Tibial artery (tissue), 4 donors: ENCODE measurements around the gene PALD1.

ENCODE experiments used
- DNase-seq, 2 donors: peaks; one replicate each; pipeline ENCODE4 v3.0.0-alpha.2; 2019
- H3K27ac ChIP-seq, 2 donors: fragments of 200-600 bp; sonication (generic) in 1 of 2; 1 replicate in 1 of 2; 2 replicates in 1 of 2; pipeline ENCODE4 v1.5.1; 2018 to 2019; ENCODE audit warnings: mild to moderate bottlenecking in 1 of 2
- H3K27me3 ChIP-seq, 2 donors: fragments of 200-600 bp; sonication (generic) in 1 of 2; one replicate each; pipeline versions ENCODE4 v1.5.1 to v1.6.0; 2016 to 2019
- H3K36me3 ChIP-seq, 3 donors: fragments of 200-600 bp; sonication (generic) in 2 of 3; one replicate each; pipeline ENCODE4 v1.5.1; 2016 to 2019; ENCODE audit warnings: mild to moderate bottlenecking in 2 of 3
- H3K4me1 ChIP-seq, 4 donors: fragments of 200-600 bp; sonication (generic) in 2 of 4; 1 replicate in 3 of 4; 2 replicates in 1 of 4; pipeline ENCODE4 v1.5.1; 2016 to 2019
- H3K4me3 ChIP-seq, 2 donors: fragments of 200-600 bp; sonication (generic) in 1 of 2; 1 replicate in 1 of 2; 2 replicates in 1 of 2; pipeline ENCODE4 v1.5.1; 2018 to 2019; ENCODE audit warnings: mild to moderate bottlenecking in 2 of 2
- H3K9me3 ChIP-seq, 3 donors: fragments of 200-600 bp; sonication (generic) in 1 of 3; one replicate each; pipeline ENCODE4 v1.5.1; 2016 to 2019
- CTCF ChIP-seq, 2 experiments: fragments of 200-600 bp in 1 of 2; fragments of 450-650 bp in 1 of 2; IDR thresholded peaks; one replicate each; pipeline ENCODE4 v1.5.1; 2017 to 2019; ENCODE audit warnings: antibody characterized with exemption in 2 of 2, mild to moderate bottlenecking in 1 of 2, moderate library complexity in 1 of 2
- intact Hi-C: fragments of 100-400 bp; cut with DNase I; formaldehyde crosslinking; loops from one replicate; pipeline ENCODE4 v1.15.0; 2023; ENCODE audit warnings: low total_unique reads

Gene PALD1

GRCh38 chr10:70584909-70585544 lies 106.5 kb downstream of the PALD1 start:
- intact Hi-C loops: no loop called here
- no peaks in the 10 kb centered on the region for H3K36me3 ChIP-seq
- no peak overlapping the region for H3K4me3 ChIP-seq
- H3K27ac ChIP-seq: no peak overlapping the region
- H3K4me1 ChIP-seq: no peaks in the 10 kb centered on the region
- H3K9me3 ChIP-seq: no peaks in the 10 kb centered on the region
- peaks cover 0 to 16% of the 10 kb centered on the region in 2 donors for H3K27me3 ChIP-seq
- no peak for TF ChIP-seq CTCF (IDR thresholded peaks at IDR 0.05)
- peak in 1 of 2 donors; percentile 12 for DNase-seq

- Histone ChIP-seq H3K36me3 (no peaks in the 10 kb centered on the region), H3K4me1 (no peaks in the 10 kb centered on the region), H3K4me3 (no peak overlapping the region), H3K27me3 (peaks cover 0 to 16% of the 10 kb centered on the region in 2 donors), H3K27ac (no peak overlapping the region), H3K9me3 (no peaks in the 10 kb centered on the region)
- DNase-seq: no peak
- TF ChIP-seq CTCF (IDR thresholded peaks at IDR 0.05): no peak
- intact Hi-C loops: no loop called here
Measured at GRCh38 chr10:70585578-70586169, 107.1 kb downstream of the PALD1 start.

DNA sequence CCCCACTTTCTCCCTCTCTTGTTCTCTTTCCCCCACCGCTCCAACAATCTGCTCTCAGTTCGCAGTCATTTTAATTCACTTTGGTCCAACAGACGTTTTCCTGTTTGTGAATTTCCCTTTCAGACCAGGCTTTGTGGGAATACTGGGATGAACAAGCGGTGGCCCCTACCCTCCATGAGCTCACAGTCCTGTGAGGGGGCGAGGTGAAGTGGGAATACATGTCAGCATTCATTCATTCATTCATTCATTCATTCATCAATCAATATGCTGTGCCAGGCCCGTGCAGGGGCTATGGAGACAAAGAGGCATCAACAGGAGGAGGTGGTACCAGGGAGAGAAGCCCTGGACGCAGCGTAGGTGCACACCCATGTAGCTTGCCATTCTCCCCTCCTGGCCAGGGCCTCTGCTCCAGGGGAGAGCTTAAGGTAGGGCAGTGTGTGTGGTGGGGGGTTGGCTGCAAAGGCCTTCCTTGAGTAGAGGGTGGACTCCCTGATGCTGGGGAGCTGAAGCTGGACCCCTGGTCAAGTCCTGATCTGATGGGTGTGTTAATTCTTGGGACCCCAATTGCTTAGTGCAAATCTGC lies 107.9 kb downstream of the PALD1 start:
- Histone ChIP-seq H3K36me3 (no peaks in the 10 kb centered on the region), H3K27me3 (peaks cover 0 to 21% of the 10 kb centered on the region in 2 donors), H3K9me3 (no peaks in the 10 kb centered on the region), H3K27ac (no peak overlapping the region), H3K4me3 (no peak overlapping the region), H3K4me1 (no peaks in the 10 kb centered on the region)
- peak in 1 of 2 donors; percentile 7 for DNase-seq
- no peak for TF ChIP-seq CTCF (IDR thresholded peaks at IDR 0.05)
- intact Hi-C loops: no loop called here

DNA sequence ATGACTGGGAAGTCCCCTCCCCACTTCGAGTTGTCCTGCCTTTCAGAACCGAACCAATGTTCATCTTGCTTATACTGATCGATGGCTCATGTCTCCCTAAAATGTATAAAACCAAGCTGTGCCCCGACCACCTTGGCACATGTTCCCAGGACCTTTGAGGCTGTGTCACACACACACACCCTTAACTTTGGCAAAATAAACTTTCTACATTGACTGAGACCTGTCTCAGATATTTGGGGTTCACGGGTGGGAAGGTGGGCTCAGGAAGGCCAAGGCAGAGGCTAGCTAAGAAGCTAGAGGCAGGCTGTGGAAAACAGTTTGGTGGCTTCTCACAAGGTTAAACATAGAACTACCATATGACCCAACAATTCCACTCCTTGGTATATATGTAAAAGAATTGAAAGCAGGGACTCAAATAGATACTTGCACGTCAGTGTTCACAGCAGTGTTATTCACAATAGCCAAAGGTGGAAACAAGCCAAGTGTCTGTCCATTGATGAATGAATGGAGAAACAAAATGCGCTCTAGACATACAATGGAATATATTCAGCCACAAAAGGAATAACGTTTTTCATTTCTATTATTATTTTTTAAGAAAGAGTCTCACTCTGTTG lies 108.6 kb downstream of the PALD1 start:
- no peak for DNase-seq
- H3K36me3 ChIP-seq: no peaks in the 10 kb centered on the region
- no peak overlapping the region for H3K27ac ChIP-seq
- intact Hi-C loops: no loop called here
- peaks cover 0 to 22% of the 10 kb centered on the region in 2 donors for H3K27me3 ChIP-seq
- TF ChIP-seq CTCF (IDR thresholded peaks at IDR 0.05): no peak
- no peaks in the 10 kb centered on the region for H3K4me1 ChIP-seq
- no peak overlapping the region for H3K4me3 ChIP-seq
- no peaks in the 10 kb centered on the region for H3K9me3 ChIP-seq

DNA sequence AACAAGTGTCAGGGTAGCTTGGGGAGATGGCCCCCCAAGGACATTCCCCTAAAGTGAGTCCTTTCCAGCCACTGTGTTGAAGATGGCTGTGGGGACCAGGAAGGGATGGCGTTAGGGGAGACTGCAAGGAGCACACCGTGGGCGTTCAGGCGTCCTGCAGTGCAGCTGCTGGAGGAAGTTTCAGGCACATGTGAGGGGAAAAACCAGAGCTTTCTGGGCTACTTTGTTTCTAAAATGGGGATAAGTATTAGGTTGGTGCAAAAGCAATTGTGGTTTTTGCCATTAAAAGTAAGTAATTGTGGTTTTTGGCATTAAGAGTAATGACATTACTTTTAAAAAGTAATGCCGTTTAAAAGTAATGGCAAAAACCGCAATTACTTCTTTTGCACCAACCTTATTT lies 109.7 kb downstream of the PALD1 start:
- H3K4me1 ChIP-seq: no peaks in the 10 kb centered on the region
- TF ChIP-seq CTCF (IDR thresholded peaks at IDR 0.05): no peak
- no peak overlapping the region for H3K4me3 ChIP-seq
- H3K27ac ChIP-seq: no peak overlapping the region
- intact Hi-C loops: no loop called here
- DNase-seq: no peak
- peaks cover 0 to 22% of the 10 kb centered on the region in 2 donors for H3K27me3 ChIP-seq
- no peaks in the 10 kb centered on the region for H3K9me3 ChIP-seq
- H3K36me3 ChIP-seq: no peaks in the 10 kb centered on the region
